HepG2 (cell line): ENCODE results near the gene NAPB. TPM values are rescaled to one million over a fixed set of nuclear protein-coding genes. Genes with fewer than 3 reads are reported as not detected.

Experiments used
- ARHGAP35 ChIP-seq: sonication (generic); formaldehyde crosslinking; IDR thresholded peaks from 2 replicates; pipeline ENCODE4 v1.9.0; 2022; ENCODE audit warnings: mild to moderate bottlenecking, inconsistent platforms, moderate library complexity, missing genetic modification reagents, borderline replicate concordance
- CREBL2 ChIP-seq: sonication (generic); formaldehyde crosslinking; IDR thresholded peaks from 2 replicates; pipeline ENCODE4 v1.8.1; 2023; ENCODE audit warnings: missing genetic modification reagents, mild to moderate bottlenecking, borderline replicate concordance
- DZIP1 ChIP-seq: sonication (generic); formaldehyde crosslinking; IDR thresholded peaks from 2 replicates; pipeline ENCODE4 v1.5.0; 2020; ENCODE audit warnings: mild to moderate bottlenecking, missing genetic modification reagents
- HOXA3 ChIP-seq: sonication (generic); formaldehyde crosslinking; IDR thresholded peaks from 2 replicates; pipeline ENCODE4 v1.5.0; 2020; ENCODE audit warnings: missing genetic modification reagents
- ISX ChIP-seq: sonication (generic); formaldehyde crosslinking; conservative IDR thresholded peaks from 2 replicates; pipeline ENCODE4 v1.5.0; 2020; ENCODE audit warnings: missing genetic modification reagents
- KIAA2018 ChIP-seq: sonication (generic); formaldehyde crosslinking; IDR thresholded peaks from 2 replicates; pipeline ENCODE4 v1.5.0; 2020; ENCODE audit warnings: mild to moderate bottlenecking, missing genetic modification reagents, borderline replicate concordance
- KLF15 ChIP-seq: sonication (generic); formaldehyde crosslinking; IDR thresholded peaks from 2 replicates; pipeline ENCODE4 v1.8.1; 2023; ENCODE audit warnings: borderline replicate concordance, mild to moderate bottlenecking, inconsistent platforms, missing genetic modification reagents, mixed read lengths
- ONECUT2 ChIP-seq: sonication (generic); formaldehyde crosslinking; IDR thresholded peaks from 2 replicates; pipeline ENCODE4 v1.4.0; 2020; ENCODE audit warnings: missing genetic modification reagents
- REXO4 ChIP-seq: sonication (generic); formaldehyde crosslinking; IDR thresholded peaks from 2 replicates; pipeline ENCODE4 v1.8.0; 2022; ENCODE audit warnings: missing genetic modification reagents, mild to moderate bottlenecking, borderline replicate concordance
- SRF ChIP-seq: IDR thresholded peaks from 2 replicates; pipeline ENCODE4 v1.6.1; 2011; ENCODE audit warnings: mild to moderate bottlenecking, low read depth, low read length, moderate library complexity
- ZEB1 ChIP-seq: IDR thresholded peaks from 2 replicates; pipeline ENCODE4 v1.6.1; 2012; ENCODE audit warnings: mild to moderate bottlenecking, low read depth, inconsistent platforms; ENCODE audit not compliant: insufficient replicate concordance
- ZMYM4 ChIP-seq: sonication (generic); formaldehyde crosslinking; IDR thresholded peaks from 2 replicates; pipeline ENCODE4 v1.8.1; 2023; ENCODE audit warnings: mild to moderate bottlenecking, missing genetic modification reagents
- ZNF207 ChIP-seq: fragments of 450-650 bp; IDR thresholded peaks from 2 replicates; pipeline ENCODE4 v1.6.1; 2016; ENCODE audit warnings: antibody characterized with exemption, borderline replicate concordance
- ZNF225 ChIP-seq: sonication (generic); formaldehyde crosslinking; IDR thresholded peaks from 2 replicates; pipeline ENCODE4 v1.4.0; 2020; ENCODE audit warnings: mild to moderate bottlenecking, missing genetic modification reagents
- ZNF343 ChIP-seq: sonication (generic); formaldehyde crosslinking; IDR thresholded peaks from 2 replicates; pipeline ENCODE4 v1.4.0; 2020; ENCODE audit warnings: mild to moderate bottlenecking, missing genetic modification reagents
- ZNF772 ChIP-seq: sonication (generic); formaldehyde crosslinking; IDR thresholded peaks from 2 replicates; pipeline ENCODE4 v1.5.0; 2020; ENCODE audit warnings: mild to moderate bottlenecking, missing genetic modification reagents
- ZNF891 ChIP-seq: sonication (generic); formaldehyde crosslinking; IDR thresholded peaks from 2 replicates; pipeline ENCODE4 v1.5.0; 2020; ENCODE audit warnings: mild to moderate bottlenecking, missing genetic modification reagents
- polyA plus RNA-seq, 8 experiments: library from polyadenylated mRNA; depleted of rRNA in 3 of 8; stranded (reverse) in 7 of 8; unstranded in 1 of 8; fragments of >200 nt; fragmentation: Illumina TruSeq in 4 of 8; extraction: Trizol in 4 of 8; gene quantifications; 2 replicates each; pipeline versions ENCODE4 v1.2.1 to v1.2.3, GENCODE V29; 2011 to 2016; ENCODE audit warnings: low read depth in 4 of 8, missing spikeins in 1 of 8, mixed read lengths in 1 of 8; ENCODE audit not compliant: insufficient read depth in 1 of 8
- total RNA-seq, 5 experiments: library from RNA; depleted of rRNA; stranded (reverse); fragments of >200 nt; fragmentation: Illumina TruSeq; extraction: Trizol; gene quantifications; 2 replicates each; pipeline ENCODE4 v1.2.3, GENCODE V29; 2016; ENCODE audit warnings: low read depth in 1 of 5

Gene NAPB
- total and polyA plus RNA-seq, 2 of the 13 experiments (the other 11 are each of a cell fraction or from before 2014, with no cell fraction given): 15.2 to 16.1 TPM

- TF ChIP-seq CREBL2 (CRISPR knock-in tag) (no peak), ZEB1 (no peak), ZMYM4 (CRISPR knock-in tag) (peak; percentile 51; the same call in 1 of the 2 replicates), DZIP1 (CRISPR knock-in tag) (no peak; the same call in 1 of the 2 replicates), SRF (no peak), REXO4 (CRISPR knock-in tag) (no peak), KIAA2018 (no peak), HOXA3 (peak; percentile 84), ZNF891 (CRISPR knock-in tag) (peak; percentile 85), ZNF207 (no peak), ZNF772 (CRISPR knock-in tag) (peak; percentile 54; the same call in 1 of the 2 replicates), ZNF225 (CRISPR knock-in tag) (peak; percentile 54; the same call in 1 of the 2 replicates), ONECUT2 (CRISPR knock-in tag) (no peak), ISX (CRISPR knock-in tag) (0 out of 2 replicates have a peak, but pooled peaks have one; percentile 58), ARHGAP35 (CRISPR knock-in tag) (no peak; the same call in 1 of the 2 replicates), KLF15 (CRISPR knock-in tag) (no peak), ZNF343 (CRISPR knock-in tag) (no peak)
Measured at GRCh38 chr20:23435626-23436539, 14.6 kb upstream of the NAPB start (continued).
